ENCODE results near the gene NKPD1. TPM values are rescaled to one million over a fixed set of nuclear protein-coding genes. Genes with fewer than 3 reads are reported as not detected.
A peak's percentile ranks its signal among the peaks of the same experiment; 100 is the strongest.

NKPD1 gene, protein sequence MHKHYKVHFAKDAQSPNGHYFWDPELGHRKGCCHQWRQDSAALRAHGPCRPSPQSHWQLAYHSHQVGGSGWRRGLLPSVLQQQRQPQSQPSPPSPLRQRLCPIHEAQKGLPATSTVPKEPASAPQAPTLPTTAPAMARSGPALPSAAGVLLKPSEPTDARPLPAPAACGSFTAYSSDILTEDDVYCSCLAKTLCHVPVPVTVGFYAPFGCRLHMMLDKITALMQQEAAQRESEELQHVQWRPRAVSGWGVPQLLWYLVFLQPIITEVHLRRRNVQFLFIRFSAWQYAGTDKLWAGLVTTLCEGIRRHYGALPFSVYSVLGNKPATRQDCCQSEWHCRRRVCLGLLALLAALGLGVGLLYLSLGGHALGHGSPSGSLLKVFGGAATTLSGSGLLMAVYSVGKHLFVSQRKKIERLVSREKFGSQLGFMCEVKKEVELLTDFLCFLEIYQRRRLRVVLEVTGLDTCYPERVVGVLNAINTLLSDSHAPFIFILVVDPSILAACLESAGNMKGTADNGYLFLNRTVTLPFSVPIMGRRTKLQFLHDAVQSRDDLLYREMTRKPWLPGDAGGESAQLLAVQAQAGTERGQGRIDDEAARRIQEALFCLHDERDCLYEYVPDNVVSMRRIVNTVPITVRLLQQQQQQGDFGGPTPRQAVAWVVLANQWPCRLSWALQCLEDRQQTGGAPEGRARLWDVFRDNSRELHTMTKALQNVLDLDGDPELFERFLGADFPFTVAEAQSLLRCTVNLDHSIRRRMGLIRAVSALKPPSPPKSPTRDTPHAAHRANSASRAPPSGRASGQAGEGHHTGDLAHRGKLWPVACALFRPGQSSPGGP
- total RNA-seq = under 1 TPM in 2 of 4 donors, not detected in 2; 0.35 to 0.40 TPM

- Histone ChIP-seq H3K27ac (no peak within 1 kb of the TSS), H3K36me3 (no peaks in the 10 kb centered on the region), H3K27me3 (no peaks in the 10 kb centered on the region), H3K4me3 (no peak within 1 kb of the TSS), H3K9me3 (no peaks in the 10 kb centered on the region), H3K4me1 (peaks cover 0 to 11% (median 4%) of the 10 kb centered on the region in 4 donors)
- TF ChIP-seq POLR2A (IDR thresholded peaks at IDR 0.05) = no peak
- DNase-seq = peak in 1 of 3 donors; percentile 74
Observed at GRCh38 chr19:45160870-45161737, at the start of gene NKPD1. Gene NKPD1, minus strand, starts transcription at chr19:45160982. Its CDS starts 832 bp downstream, at chr19:45160150.

DNA sequence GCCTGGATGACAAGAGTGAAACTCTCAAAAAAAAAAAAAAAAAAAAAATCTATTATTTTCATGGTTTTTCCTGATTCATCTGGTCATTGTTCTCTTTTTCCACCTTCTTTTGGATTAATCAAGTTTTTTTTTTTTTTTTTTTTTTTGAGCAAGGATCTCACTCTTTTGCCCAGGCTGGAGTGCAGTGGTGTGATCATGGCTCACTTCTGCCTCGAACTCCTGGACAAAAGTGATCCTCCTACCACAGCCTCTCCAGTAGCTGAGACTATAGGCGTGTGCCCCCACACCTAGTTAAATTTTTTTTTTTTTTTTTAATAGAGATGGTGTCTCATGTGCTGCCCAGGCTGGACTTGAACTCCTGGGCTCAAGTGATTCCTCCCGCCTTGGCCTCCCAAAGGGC, 45.5 kb upstream of the NKPD1 start:
- TF ChIP-seq, protein P1, sequence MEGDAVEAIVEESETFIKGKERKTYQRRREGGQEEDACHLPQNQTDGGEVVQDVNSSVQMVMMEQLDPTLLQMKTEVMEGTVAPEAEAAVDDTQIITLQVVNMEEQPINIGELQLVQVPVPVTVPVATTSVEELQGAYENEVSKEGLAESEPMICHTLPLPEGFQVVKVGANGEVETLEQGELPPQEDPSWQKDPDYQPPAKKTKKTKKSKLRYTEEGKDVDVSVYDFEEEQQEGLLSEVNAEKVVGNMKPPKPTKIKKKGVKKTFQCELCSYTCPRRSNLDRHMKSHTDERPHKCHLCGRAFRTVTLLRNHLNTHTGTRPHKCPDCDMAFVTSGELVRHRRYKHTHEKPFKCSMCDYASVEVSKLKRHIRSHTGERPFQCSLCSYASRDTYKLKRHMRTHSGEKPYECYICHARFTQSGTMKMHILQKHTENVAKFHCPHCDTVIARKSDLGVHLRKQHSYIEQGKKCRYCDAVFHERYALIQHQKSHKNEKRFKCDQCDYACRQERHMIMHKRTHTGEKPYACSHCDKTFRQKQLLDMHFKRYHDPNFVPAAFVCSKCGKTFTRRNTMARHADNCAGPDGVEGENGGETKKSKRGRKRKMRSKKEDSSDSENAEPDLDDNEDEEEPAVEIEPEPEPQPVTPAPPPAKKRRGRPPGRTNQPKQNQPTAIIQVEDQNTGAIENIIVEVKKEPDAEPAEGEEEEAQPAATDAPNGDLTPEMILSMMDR (IDR thresholded peaks at IDR 0.05) = no peak
- TF ChIP-seq POLR2A (IDR thresholded peaks at IDR 0.05) = no peak
- Histone ChIP-seq H3K4me1 (no peaks in the 10 kb centered on the region), H3K27me3 (no peaks in the 10 kb centered on the region), H3K9me3 (no peaks in the 10 kb centered on the region), H3K27ac (no peak overlapping the region), H3K4me3 (no peak overlapping the region), H3K36me3 (no peaks in the 10 kb centered on the region)
- no peak for DNase-seq

- Histone ChIP-seq H3K9me3 (no peaks in the 10 kb centered on the region), H3K36me3 (no peaks in the 10 kb centered on the region), H3K27ac (no peak overlapping the region), H3K4me3 (no peak overlapping the region), H3K4me1 (no peaks in the 10 kb centered on the region), H3K27me3 (no peaks in the 10 kb centered on the region)
- TF ChIP-seq, protein P1 (IDR thresholded peaks at IDR 0.05) = no peak
- TF ChIP-seq POLR2A (IDR thresholded peaks at IDR 0.05) = no peak
- DNase-seq = no peak
Observed at GRCh38 chr19:45205810-45206209, 45.0 kb upstream of the NKPD1 start.

GRCh38 chr19:45202637-45203036, 41.9 kb upstream of the NKPD1 start:
- TF ChIP-seq POLR2A (IDR thresholded peaks at IDR 0.05) = no peak
- TF ChIP-seq, protein P1 (IDR thresholded peaks at IDR 0.05) = no peak
- no peaks in the 10 kb centered on the region for H3K27me3 ChIP-seq
- no peaks in the 10 kb centered on the region for H3K36me3 ChIP-seq
- DNase-seq = no peak
- H3K27ac ChIP-seq = no peak overlapping the region
- H3K9me3 ChIP-seq = no peaks in the 10 kb centered on the region
- no peak overlapping the region for H3K4me3 ChIP-seq
- H3K4me1 ChIP-seq = no peaks in the 10 kb centered on the region

GRCh38 chr19:45200568-45200967, 39.8 kb upstream of the NKPD1 start:
- no peaks in the 10 kb centered on the region for H3K36me3 ChIP-seq
- no peak for TF ChIP-seq POLR2A (IDR thresholded peaks at IDR 0.05)
- TF ChIP-seq, protein P1 (IDR thresholded peaks at IDR 0.05) = peak in 3 of 6 experiments; percentile 16 to 32 (median 20)
- no peaks in the 10 kb centered on the region for H3K4me1 ChIP-seq
- no peak overlapping the region for H3K4me3 ChIP-seq
- H3K9me3 ChIP-seq = no peaks in the 10 kb centered on the region
- DNase-seq = no peak
- no peak overlapping the region for H3K27ac ChIP-seq
- H3K27me3 ChIP-seq = no peaks in the 10 kb centered on the region

Measured in Peyer's patch (tissue), 4 donors.